Mesenchymal stem cell (in vitro differentiated cells and primary cell): ENCODE measurements around the gene MYEF2.

Experiments
- DNase-seq: peaks from one replicate; pipeline ENCODE4 v3.0.0-alpha.2; 2013
- H2AFZ ChIP-seq: one replicate; pipeline ENCODE4 v1.6.1; 2013; ENCODE audit warnings: low read depth, mild to moderate bottlenecking, control low read depth, inconsistent platforms, low read length, moderate library complexity
- H2AK5ac ChIP-seq: 2 replicates; pipeline ENCODE4 v1.6.1; 2013; ENCODE audit warnings: low read length, moderate library complexity, mild to moderate bottlenecking, inconsistent platforms; ENCODE audit not compliant: severe bottlenecking
- H2BK120ac ChIP-seq: one replicate; pipeline ENCODE4 v1.6.1; 2013; ENCODE audit warnings: low read depth, mild to moderate bottlenecking, inconsistent platforms, low read length, moderate library complexity
- H2BK12ac ChIP-seq, 2 experiments: one replicate each; pipeline ENCODE4 v1.6.1; 2013; ENCODE audit warnings: inconsistent platforms in 2 of 2, low read length in 2 of 2, mild to moderate bottlenecking in 2 of 2, moderate library complexity in 2 of 2, control low read depth in 1 of 2
- H2BK15ac ChIP-seq: one replicate; pipeline ENCODE4 v1.6.1; 2013; ENCODE audit warnings: mild to moderate bottlenecking, low read depth, inconsistent platforms; ENCODE audit not compliant: poor library complexity, severe bottlenecking
- H2BK5ac ChIP-seq: 2 replicates; pipeline ENCODE4 v1.6.1; 2013; ENCODE audit warnings: low read depth, mild to moderate bottlenecking, low read length, control low read depth, inconsistent platforms; ENCODE audit not compliant: poor library complexity, severe bottlenecking
- H3K14ac ChIP-seq, 2 experiments: one replicate each; pipeline ENCODE4 v1.6.1; 2013; ENCODE audit warnings: inconsistent platforms in 2 of 2, low read length in 2 of 2, control low read depth in 1 of 2, mild to moderate bottlenecking in 1 of 2, moderate library complexity in 1 of 2
- H3K18ac ChIP-seq, 2 experiments: one replicate each; pipeline ENCODE4 v1.6.1; 2013; ENCODE audit warnings: inconsistent platforms in 2 of 2, low read length in 2 of 2, control low read depth in 1 of 2, low read depth in 1 of 2, mild to moderate bottlenecking in 1 of 2
- H3K23ac ChIP-seq, 2 experiments: one replicate each; pipeline ENCODE4 v1.6.1; 2013; ENCODE audit warnings: inconsistent platforms in 2 of 2, low read length in 2 of 2, mild to moderate bottlenecking in 2 of 2, moderate library complexity in 2 of 2, control low read depth in 1 of 2
- H3K27ac ChIP-seq: 2 replicates; pipeline ENCODE4 v1.5.1; 2013; ENCODE audit warnings: mild to moderate bottlenecking, moderate library complexity, low read length, control low read depth, inconsistent platforms; ENCODE audit not compliant: poor library complexity, severe bottlenecking
- H3K27me3 ChIP-seq, 2 experiments: 2 replicates each; pipeline versions ENCODE4 v1.6.1 to v1.7.0; 2013; ENCODE audit warnings: low read length in 2 of 2, mild to moderate bottlenecking in 2 of 2, moderate library complexity in 2 of 2, control low read depth in 1 of 2, inconsistent platforms in 1 of 2; ENCODE audit not compliant: control insufficient read depth in 1 of 2, insufficient read depth in 1 of 2
- H3K36me3 ChIP-seq, 2 experiments: 2 replicates each; pipeline versions ENCODE4 v1.6.1 to v1.7.0; 2013; ENCODE audit warnings: low read length in 2 of 2, control low read depth in 1 of 2, inconsistent platforms in 1 of 2, low read depth in 1 of 2, mild to moderate bottlenecking in 1 of 2; ENCODE audit not compliant: insufficient read depth in 2 of 2, control insufficient read depth in 1 of 2
- H3K4ac ChIP-seq, 2 experiments: one replicate each; pipeline ENCODE4 v1.6.1; 2013; ENCODE audit warnings: inconsistent platforms in 2 of 2, low read length in 2 of 2, mild to moderate bottlenecking in 2 of 2, moderate library complexity in 2 of 2, control low read depth in 1 of 2, low read depth in 1 of 2
- H3K4me1 ChIP-seq: 2 replicates; pipeline ENCODE4 v1.6.1; 2013; ENCODE audit warnings: low read depth, low read length, control low read depth; ENCODE audit not compliant: control insufficient read depth, insufficient read depth
- H3K4me2 ChIP-seq: 2 replicates; pipeline ENCODE4 v1.6.1; 2013; ENCODE audit warnings: low read length, mild to moderate bottlenecking, inconsistent platforms; ENCODE audit not compliant: poor library complexity, severe bottlenecking
- H3K4me3 ChIP-seq, 2 experiments: 2 replicates each; pipeline versions ENCODE4 v1.5.1 to v1.7.0; 2013; ENCODE audit warnings: low read length in 2 of 2, mild to moderate bottlenecking in 2 of 2, control low read depth in 1 of 2, low read depth in 1 of 2; ENCODE audit not compliant: insufficient read depth in 1 of 2
- H3K79me1 ChIP-seq: replicated peaks from 2 replicates; pipeline ENCODE4 v1.6.1; 2013; ENCODE audit warnings: mild to moderate bottlenecking, control low read depth, low read length, inconsistent platforms; ENCODE audit not compliant: poor library complexity, severe bottlenecking
- H3K9ac ChIP-seq: 2 replicates; pipeline ENCODE4 v1.7.0; 2013; ENCODE audit warnings: mild to moderate bottlenecking, low read length, moderate library complexity
- H3K9me3 ChIP-seq: 2 replicates; pipeline ENCODE4 v1.7.0; 2013; ENCODE audit warnings: mild to moderate bottlenecking, low read length; ENCODE audit not compliant: control insufficient read depth
- H4K8ac ChIP-seq: one replicate; pipeline ENCODE4 v1.6.1; 2013; ENCODE audit warnings: inconsistent platforms, mild to moderate bottlenecking, low read length, moderate library complexity
- H4K91ac ChIP-seq: one replicate; pipeline ENCODE4 v1.6.1; 2013; ENCODE audit warnings: mild to moderate bottlenecking, low read length, inconsistent platforms
- WGBS: methylation state at CpG from one replicate; pipeline ENCODE4 v1.1.7; 2013; ENCODE audit warnings: mixed read lengths; 5-methylcytosine and 5-hydroxymethylcytosine counted together

The MYEF2 gene

GRCh38 chr15:48096355-48096786, 81.7 kb downstream of the MYEF2 start:
- H4K91ac ChIP-seq, result no peak overlapping the region
- no peak overlapping the region for H2AK5ac ChIP-seq
- no peak overlapping the region for H2BK5ac ChIP-seq
- H3K27me3 ChIP-seq, result peaks cover 0 to 19% of the 10 kb centered on the region in 2 experiments
- H2BK15ac ChIP-seq, result no peak overlapping the region
- no peak overlapping the region for H3K18ac ChIP-seq
- H3K27ac ChIP-seq, result no peak overlapping the region
- H3K36me3 ChIP-seq, result no peaks in the 10 kb centered on the region
- H3K23ac ChIP-seq, result no peak overlapping the region
- 72% methylated on average over 3 of the region's 4 CpGs for WGBS
- H2AFZ ChIP-seq, result no peak overlapping the region
- no peak overlapping the region for H3K9ac ChIP-seq
- no peaks in the 10 kb centered on the region for H3K9me3 ChIP-seq
- H3K4me1 ChIP-seq, result peaks cover 2% of the 10 kb centered on the region
- H3K4ac ChIP-seq, result no peak overlapping the region
- no peak overlapping the region for H3K4me2 ChIP-seq
- no peak for DNase-seq
- H4K8ac ChIP-seq, result no peak overlapping the region
- no peaks in the 10 kb centered on the region for H3K79me1 ChIP-seq
- no peak overlapping the region for H3K14ac ChIP-seq
- no peak overlapping the region for H2BK120ac ChIP-seq
- no peak overlapping the region for H3K4me3 ChIP-seq
- peak overlapping the region in 1 of 2 experiments; percentile 34 for H2BK12ac ChIP-seq

- H3K27ac ChIP-seq, result no peak overlapping the region
- H4K91ac ChIP-seq, result no peak overlapping the region
- no peak overlapping the region for H2BK12ac ChIP-seq
- no peak overlapping the region for H3K23ac ChIP-seq
- H2AK5ac ChIP-seq, result no peak overlapping the region
- no peak overlapping the region for H3K4ac ChIP-seq
- peak overlapping the region in 1 of 2 experiments; percentile 46 for H3K18ac ChIP-seq
- no peaks in the 10 kb centered on the region for H3K79me1 ChIP-seq
- H3K4me3 ChIP-seq, result no peak overlapping the region
- peaks cover 4% of the 10 kb centered on the region for H3K4me1 ChIP-seq
- no peaks in the 10 kb centered on the region for H3K36me3 ChIP-seq
- no peak for DNase-seq
- 90% methylated on average over 4 of the region's 4 CpGs for WGBS
- no peak overlapping the region for H2BK120ac ChIP-seq
- H3K14ac ChIP-seq, result no peak overlapping the region
- H3K27me3 ChIP-seq, result peaks cover 0 to 38% of the 10 kb centered on the region in 2 experiments
- no peak overlapping the region for H2AFZ ChIP-seq
- H3K9me3 ChIP-seq, result no peaks in the 10 kb centered on the region
- no peak overlapping the region for H3K4me2 ChIP-seq
- H3K9ac ChIP-seq, result no peak overlapping the region
- no peak overlapping the region for H2BK15ac ChIP-seq
- no peak overlapping the region for H4K8ac ChIP-seq
- no peak overlapping the region for H2BK5ac ChIP-seq
These were observed 86.6 kb downstream of the MYEF2 start for GRCh38 chr15:48091522-48091921.

- no peak overlapping the region for H2AK5ac ChIP-seq
- H2BK15ac ChIP-seq, result no peak overlapping the region
- no peak overlapping the region for H3K14ac ChIP-seq
- H3K79me1 ChIP-seq, result no peaks in the 10 kb centered on the region
- H3K4ac ChIP-seq, result no peak overlapping the region
- H3K9me3 ChIP-seq, result no peaks in the 10 kb centered on the region
- H3K36me3 ChIP-seq, result no peaks in the 10 kb centered on the region
- H3K9ac ChIP-seq, result no peak overlapping the region
- WGBS, result 80% methylated on average over 3 of the region's 3 CpGs
- no peak overlapping the region for H3K4me2 ChIP-seq
- H2BK120ac ChIP-seq, result no peak overlapping the region
- H2BK12ac ChIP-seq, result no peak overlapping the region
- H3K4me3 ChIP-seq, result no peak overlapping the region
- no peak overlapping the region for H2BK5ac ChIP-seq
- H4K8ac ChIP-seq, result no peak overlapping the region
- H2AFZ ChIP-seq, result no peak overlapping the region
- no peak overlapping the region for H4K91ac ChIP-seq
- no peak overlapping the region for H3K18ac ChIP-seq
- no peak overlapping the region for H3K23ac ChIP-seq
- H3K4me1 ChIP-seq, result peaks cover 1% of the 10 kb centered on the region
- no peak overlapping the region for H3K27ac ChIP-seq
- H3K27me3 ChIP-seq, result peaks cover 0 to 40% of the 10 kb centered on the region in 2 experiments
- DNase-seq, result peak; percentile 9
These were observed 87.4 kb downstream of the MYEF2 start for GRCh38 chr15:48090666-48091065.

GRCh38 chr15:48090115-48090514, 88.0 kb downstream of the MYEF2 start:
- Histone ChIP-seq H2AK5ac (no peak overlapping the region), H2AFZ (no peak overlapping the region), H3K4me1 (peaks cover 1% of the 10 kb centered on the region), H4K8ac (no peak overlapping the region), H3K4me2 (no peak overlapping the region), H3K9ac (no peak overlapping the region), H3K23ac (no peak overlapping the region), H3K27me3 (peaks cover 0 to 46% of the 10 kb centered on the region in 2 experiments), H3K14ac (no peak overlapping the region), H3K9me3 (no peaks in the 10 kb centered on the region), H2BK15ac (no peak overlapping the region), H3K36me3 (no peaks in the 10 kb centered on the region), H2BK120ac (no peak overlapping the region), H3K79me1 (no peaks in the 10 kb centered on the region), H2BK5ac (no peak overlapping the region), H2BK12ac (no peak overlapping the region), H4K91ac (no peak overlapping the region), H3K18ac (peak overlapping the region in 1 of 2 experiments; percentile 11), H3K4ac (no peak overlapping the region), H3K4me3 (no peak overlapping the region), H3K27ac (no peak overlapping the region)
- peak; percentile 28 for DNase-seq
- 71% methylated on average over 2 of the region's 2 CpGs for WGBS
